A549 treated with CORT108297 at 1 μM for 4 hours (cell line): ENCODE data around the gene TMEM245. TPM values are rescaled to one million over a fixed set of nuclear protein-coding genes. Genes with fewer than 3 reads are reported as not detected.

Experiments
- total RNA-seq: library from RNA; stranded (reverse); fragments of 200-300 nt; extraction: Qiagen RNA extraction; gene quantifications from 5 replicates; pipeline ENCODE4 v1.2.3, GENCODE V29; 2022

The TMEM245 gene
- total RNA-seq: 35.2 to 52.0 TPM (median 45.3 TPM) in 5 replicates

DNA sequence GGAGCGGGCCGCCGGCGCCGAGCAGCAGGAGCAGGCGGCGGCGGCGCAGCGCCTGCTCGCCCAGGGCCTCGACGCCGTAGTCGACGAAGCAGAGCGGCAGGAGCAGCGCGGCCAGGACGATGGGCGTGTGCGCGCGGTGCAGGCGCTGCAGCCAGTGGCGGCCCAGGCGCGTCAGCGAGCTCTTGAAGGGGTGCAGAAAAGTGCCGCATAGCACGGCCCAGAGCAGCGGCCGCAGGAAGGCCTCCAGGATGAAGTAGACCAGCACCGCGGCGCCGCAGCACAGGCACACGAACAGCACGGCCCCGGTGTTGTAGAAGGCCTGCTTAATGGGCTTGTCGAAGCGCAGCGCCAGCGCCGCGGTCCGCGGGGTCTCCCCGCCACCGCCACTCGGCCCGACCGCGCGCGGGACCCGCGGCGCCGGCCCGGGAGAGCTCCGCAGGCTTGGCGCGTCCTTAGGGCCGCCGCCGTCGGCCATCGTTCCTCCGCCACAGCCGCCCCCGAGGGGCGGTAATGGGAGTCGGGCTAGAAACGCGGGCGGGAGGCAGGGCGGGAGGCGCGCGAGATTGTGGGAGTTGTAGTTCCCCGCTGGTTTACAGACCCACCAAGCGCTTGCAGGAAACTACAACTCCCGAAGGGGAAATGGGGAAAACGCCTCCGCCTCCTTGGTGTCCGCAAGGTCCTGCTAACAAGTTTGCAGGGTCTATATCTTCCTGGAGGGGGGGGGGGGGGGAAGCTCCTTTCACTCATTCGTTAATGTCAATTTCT lies at the start of gene TMEM245:
TMEM245 (minus strand) TSS at position 509 of the 765 bp plus-strand sequence; CDS start at position 475, 34 bp downstream.

DNA sequence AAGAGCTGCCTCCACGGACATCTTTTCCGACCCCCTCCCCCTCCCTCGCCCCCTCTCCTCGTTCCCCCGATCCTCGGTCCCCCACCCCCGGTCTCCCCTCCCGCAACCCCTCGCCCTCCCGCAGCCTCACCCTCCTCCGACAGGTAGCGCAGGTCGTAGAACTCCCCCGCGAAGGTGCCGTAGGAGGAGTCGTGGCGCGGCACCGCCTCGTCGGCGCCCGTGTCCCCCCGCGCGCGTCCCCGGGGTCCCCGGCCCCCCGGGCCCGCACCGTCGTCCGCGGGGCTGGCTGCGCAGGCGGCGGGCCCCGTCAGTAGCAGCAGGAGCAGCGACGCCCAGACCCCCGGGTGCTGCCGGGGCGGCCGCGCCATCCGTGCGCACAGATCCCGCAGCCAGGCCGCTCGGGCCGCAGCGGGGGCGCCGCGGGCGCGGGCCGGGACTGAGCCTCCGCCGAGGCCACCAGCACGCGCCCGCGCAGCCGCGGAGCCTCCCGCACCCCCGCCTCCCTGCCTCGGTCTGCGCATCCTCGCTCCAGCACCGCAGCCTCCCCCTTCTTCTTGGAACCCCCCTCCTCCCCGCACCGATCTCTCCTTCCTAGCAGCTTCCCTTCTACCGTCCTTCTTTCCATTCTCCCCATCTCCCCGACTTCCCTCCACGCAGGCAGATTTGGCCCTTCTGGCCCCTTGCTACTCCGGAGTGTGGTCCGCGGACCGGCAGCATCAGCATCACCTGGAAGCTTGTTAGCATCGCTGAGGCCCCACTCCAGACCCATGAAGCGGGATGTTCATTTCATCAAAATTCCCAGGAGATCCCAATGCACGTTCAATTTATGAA lies 47.2 kb upstream of the TMEM245 start, which contains the start of gene FRRS1L:
FRRS1L (minus strand) TSS at position 479 of the 831 bp plus-strand sequence; CDS start at position 368, 111 bp downstream.

DNA sequence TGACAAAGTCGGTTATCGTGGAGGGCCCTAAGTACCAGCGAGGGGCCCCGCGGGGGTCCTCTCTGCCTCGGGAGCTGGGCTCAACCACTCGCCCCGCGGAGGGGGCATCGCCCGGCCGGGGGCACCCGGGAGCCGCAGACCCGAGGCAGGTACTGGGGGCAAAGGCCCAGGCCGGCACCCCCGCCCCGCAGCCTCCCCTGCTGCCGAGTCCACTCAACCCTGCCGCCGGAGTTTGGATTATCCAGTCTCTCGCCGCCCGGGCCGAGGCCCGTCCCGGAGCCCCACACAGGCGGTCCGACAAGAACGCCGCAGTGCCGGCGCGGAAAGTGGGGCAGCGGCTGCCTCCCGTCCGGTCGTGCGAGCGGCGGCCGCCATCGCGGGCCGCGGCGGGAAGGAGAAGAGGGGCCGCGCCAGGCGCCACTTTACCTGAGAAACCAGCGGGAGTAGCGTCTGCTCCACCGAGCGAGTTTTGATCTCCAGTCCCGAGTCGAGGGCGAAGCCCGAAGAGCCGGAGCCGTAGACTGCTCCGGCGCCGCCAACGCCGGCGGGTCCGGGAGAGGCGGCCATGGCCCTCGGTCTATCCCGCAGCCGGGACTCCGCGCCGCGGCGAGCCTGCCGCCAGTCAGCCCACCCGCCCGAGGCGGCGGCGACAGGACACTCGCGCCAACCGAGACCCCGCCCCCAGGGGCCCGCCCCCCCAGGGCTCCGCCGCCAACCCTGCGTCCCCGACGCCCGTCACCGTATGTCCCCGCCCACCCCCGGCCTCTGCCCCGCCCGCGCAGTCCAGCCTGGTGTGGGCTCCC lies 106.7 kb downstream of the TMEM245 start, which contains the start of gene CTNNAL1:
CTNNAL1 (minus strand) TSS at position 624 of the 803 bp plus-strand sequence; CDS start at position 567, 57 bp downstream.

Other genes starting within 250 kb of the TMEM245 start
- gene ELP1, start 185.8 kb downstream of the TMEM245 start, total RNA-seq: 18.4 to 23.5 TPM (median 20.0 TPM) in 5 replicates
- gene ABITRAM, start 185.5 kb downstream of the TMEM245 start, total RNA-seq: 20.3 to 25.2 TPM (median 21.1 TPM) in 5 replicates
- gene CTNNAL1, start 106.4 kb downstream of the TMEM245 start, total RNA-seq: 46.4 to 55.0 TPM (median 49.2 TPM) in 5 replicates
- 0.13 to 0.81 TPM (median 0.22 TPM) in 5 replicates for gene FRRS1L, start 47.3 kb upstream of the TMEM245 start, total RNA-seq
- 10.4 to 11.6 TPM (median 10.9 TPM) in 5 replicates for gene EPB41L4B, start 201.1 kb upstream of the TMEM245 start, total RNA-seq